SK-N-SH treated with all-trans-retinoic acid at 6 μM for 48 hours (cell line): ENCODE measurements around the gene ICAM3.

Experiments used
- ATAC-seq: fragments of 200-7000 bp; cut with Tn5 transposase; 3 replicates; pipeline ENCODE4 v1.9.1; 2020; ENCODE audit warnings: mild to moderate bottlenecking, moderate library complexity
- ARNTL ChIP-seq: fragments of 450-650 bp; formaldehyde crosslinking; IDR thresholded peaks from 2 replicates; pipeline ENCODE4 v1.5.0; 2020; ENCODE audit warnings: low read depth, mild to moderate bottlenecking, moderate library complexity, borderline replicate concordance
- BACH2 ChIP-seq: fragments of 250-450 bp; sonication (Bioruptor Pico); IDR thresholded peaks from 2 replicates; pipeline ENCODE4 v1.9.0; 2021; ENCODE audit warnings: mild to moderate bottlenecking, borderline replicate concordance
- CSDC2 ChIP-seq: fragments of 250-450 bp; sonication (Bioruptor Pico); IDR thresholded peaks from 2 replicates; pipeline ENCODE4 v1.5.0; 2020; ENCODE audit warnings: mild to moderate bottlenecking, moderate library complexity
- ESRRG ChIP-seq: fragments of 250-450 bp; sonication (Bioruptor Pico); IDR thresholded peaks from 2 replicates; pipeline ENCODE4 v1.6.1; 2021; ENCODE audit warnings: mild to moderate bottlenecking
- GLIS3 ChIP-seq: fragments of 250-450 bp; sonication (Bioruptor Pico); IDR thresholded peaks from 2 replicates; pipeline ENCODE4 v1.5.0; 2020; ENCODE audit warnings: mild to moderate bottlenecking, moderate library complexity
- OSR1 ChIP-seq: fragments of 250-450 bp; sonication (Bioruptor Pico); IDR thresholded peaks from 2 replicates; pipeline ENCODE4 v1.8.0; 2022; ENCODE audit warnings: moderate library complexity, mild to moderate bottlenecking, inconsistent platforms
- PPARA ChIP-seq: fragments of 250-450 bp; sonication (Bioruptor Pico); IDR thresholded peaks from 2 replicates; pipeline ENCODE4 v1.5.0; 2020; ENCODE audit warnings: mild to moderate bottlenecking, borderline replicate concordance
- RARB ChIP-seq: fragments of 250-450 bp; sonication (Bioruptor Pico); IDR thresholded peaks from 2 replicates; pipeline ENCODE4 v1.8.0; 2021; ENCODE audit warnings: mild to moderate bottlenecking, moderate library complexity
- SNAI2 ChIP-seq: fragments of 250-450 bp; sonication (Bioruptor Pico); IDR thresholded peaks from 2 replicates; pipeline ENCODE4 v1.5.0; 2020; ENCODE audit warnings: mild to moderate bottlenecking, moderate library complexity
- TOX ChIP-seq: fragments of 250-450 bp; sonication (Bioruptor Pico); IDR thresholded peaks from 2 replicates; pipeline ENCODE4 v1.8.0; 2021; ENCODE audit warnings: mild to moderate bottlenecking, moderate library complexity, borderline replicate concordance
- ZC3H10 ChIP-seq: fragments of 250-450 bp; sonication (Bioruptor Pico); IDR thresholded peaks from 2 replicates; pipeline ENCODE4 v1.5.1; 2021; ENCODE audit warnings: mild to moderate bottlenecking, moderate library complexity
- ZFP3 ChIP-seq: fragments of 250-450 bp; sonication (Bioruptor Pico); IDR thresholded peaks from 2 replicates; pipeline ENCODE4 v1.5.0; 2020; ENCODE audit warnings: mild to moderate bottlenecking, moderate library complexity
- ZFP30 ChIP-seq: fragments of 450-650 bp; formaldehyde crosslinking; IDR thresholded peaks from 2 replicates; pipeline ENCODE4 v1.5.0; 2022; ENCODE audit warnings: mild to moderate bottlenecking, moderate library complexity
- ZNF565 ChIP-seq: fragments of 450-650 bp; formaldehyde crosslinking; conservative IDR thresholded peaks from 2 replicates; pipeline ENCODE4 v1.5.0; 2020; ENCODE audit warnings: low read depth, mild to moderate bottlenecking, moderate library complexity
- TF ChIP-seq, protein P1 (sequence below): fragments of 250-450 bp; sonication (Bioruptor Pico); IDR thresholded peaks from 2 replicates; pipeline ENCODE4 v1.8.0; 2020; ENCODE audit warnings: mild to moderate bottlenecking, moderate library complexity, borderline replicate concordance
- TF ChIP-seq, protein P2 (sequence below): fragments of 250-450 bp; sonication (Bioruptor Pico); IDR thresholded peaks from 2 replicates; pipeline ENCODE4 v1.5.1; 2020; ENCODE audit warnings: low read depth, mild to moderate bottlenecking, moderate library complexity
- TF ChIP-seq, protein P3 (sequence below): fragments of 250-450 bp; sonication (Bioruptor Pico); IDR thresholded peaks from 2 replicates; pipeline ENCODE4 v1.5.1; 2021; ENCODE audit warnings: mild to moderate bottlenecking, moderate library complexity
- TF ChIP-seq, protein P4 (sequence below): fragments of 250-450 bp; sonication (Bioruptor Pico); IDR thresholded peaks from 2 replicates; pipeline ENCODE4 v1.8.0; 2021; ENCODE audit warnings: low read depth, mild to moderate bottlenecking, moderate library complexity, borderline replicate concordance

ICAM3 gene

DNA sequence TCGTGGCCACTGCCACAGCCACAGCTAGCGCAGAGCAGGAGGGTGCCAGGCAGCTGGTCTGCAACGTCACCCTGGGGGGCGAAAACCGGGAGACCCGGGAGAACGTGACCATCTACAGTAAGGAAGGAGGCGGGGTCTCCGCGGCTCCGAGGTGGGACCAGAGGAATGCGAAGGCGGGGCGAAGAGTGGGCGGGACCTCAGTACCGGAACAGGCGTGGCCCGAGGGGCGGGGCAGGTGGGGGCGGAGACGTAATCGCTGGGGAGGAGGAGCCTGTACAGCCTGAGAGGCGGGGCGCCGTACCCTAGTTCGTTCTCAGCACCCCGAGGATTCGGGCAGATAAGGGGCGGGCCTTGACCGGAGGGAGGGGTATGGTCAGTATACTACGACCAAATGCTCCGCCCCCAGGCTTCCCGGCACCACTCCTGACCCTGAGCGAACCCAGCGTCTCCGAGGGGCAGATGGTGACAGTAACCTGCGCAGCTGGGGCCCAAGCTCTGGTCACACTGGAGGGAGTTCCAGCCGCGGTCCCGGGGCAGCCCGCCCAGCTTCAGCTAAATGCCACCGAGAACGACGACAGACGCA, 47.1 kb downstream of the ICAM3 start (continued):
- TF ChIP-seq TOX (CRISPR knock-in tag): no peak
- TF ChIP-seq, all 23 proteins: peak for 0

DNA sequence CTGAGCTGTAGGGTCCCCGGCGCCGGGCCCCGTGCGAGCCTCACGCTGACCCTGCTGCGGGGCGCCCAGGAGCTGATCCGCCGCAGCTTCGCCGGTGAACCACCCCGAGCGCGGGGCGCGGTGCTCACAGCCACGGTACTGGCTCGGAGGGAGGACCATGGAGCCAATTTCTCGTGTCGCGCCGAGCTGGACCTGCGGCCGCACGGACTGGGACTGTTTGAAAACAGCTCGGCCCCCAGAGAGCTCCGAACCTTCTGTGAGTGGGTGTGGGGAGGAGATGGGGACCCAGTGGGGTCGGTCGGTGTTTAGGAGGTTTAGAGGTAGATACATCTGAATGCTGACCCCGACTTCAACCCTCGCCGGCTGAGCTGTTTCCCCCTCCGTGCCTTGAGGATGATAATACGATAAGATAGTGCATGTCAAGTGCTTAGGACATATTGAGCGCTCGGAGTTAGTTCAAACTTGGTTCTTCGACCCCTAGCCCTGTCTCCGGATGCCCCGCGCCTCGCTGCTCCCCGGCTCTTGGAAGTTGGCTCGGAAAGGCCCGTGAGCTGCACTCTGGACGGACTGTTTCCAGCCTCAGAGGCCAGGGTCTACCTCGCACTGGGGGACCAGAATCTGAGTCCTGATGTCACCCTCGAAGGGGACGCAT, 47.7 kb downstream of the ICAM3 start:
- no peak for TF ChIP-seq ZC3H10 (CRISPR knock-in tag)
- TF ChIP-seq TOX (CRISPR knock-in tag): no peak
- TF ChIP-seq CSDC2 (CRISPR knock-in tag): no peak
- TF ChIP-seq, protein P1, sequence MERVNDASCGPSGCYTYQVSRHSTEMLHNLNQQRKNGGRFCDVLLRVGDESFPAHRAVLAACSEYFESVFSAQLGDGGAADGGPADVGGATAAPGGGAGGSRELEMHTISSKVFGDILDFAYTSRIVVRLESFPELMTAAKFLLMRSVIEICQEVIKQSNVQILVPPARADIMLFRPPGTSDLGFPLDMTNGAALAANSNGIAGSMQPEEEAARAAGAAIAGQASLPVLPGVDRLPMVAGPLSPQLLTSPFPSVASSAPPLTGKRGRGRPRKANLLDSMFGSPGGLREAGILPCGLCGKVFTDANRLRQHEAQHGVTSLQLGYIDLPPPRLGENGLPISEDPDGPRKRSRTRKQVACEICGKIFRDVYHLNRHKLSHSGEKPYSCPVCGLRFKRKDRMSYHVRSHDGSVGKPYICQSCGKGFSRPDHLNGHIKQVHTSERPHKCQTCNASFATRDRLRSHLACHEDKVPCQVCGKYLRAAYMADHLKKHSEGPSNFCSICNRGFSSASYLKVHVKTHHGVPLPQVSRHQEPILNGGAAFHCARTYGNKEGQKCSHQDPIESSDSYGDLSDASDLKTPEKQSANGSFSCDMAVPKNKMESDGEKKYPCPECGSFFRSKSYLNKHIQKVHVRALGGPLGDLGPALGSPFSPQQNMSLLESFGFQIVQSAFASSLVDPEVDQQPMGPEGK (CRISPR knock-in tag): no peak
- TF ChIP-seq GLIS3 (CRISPR knock-in tag): no peak
- TF ChIP-seq ESRRG: no peak
- no peak for TF ChIP-seq PPARA
- no peak for TF ChIP-seq RARB (CRISPR knock-in tag)
- no peak for TF ChIP-seq OSR1
- TF ChIP-seq BACH2 (CRISPR knock-in tag): no peak
- TF ChIP-seq, protein P2, sequence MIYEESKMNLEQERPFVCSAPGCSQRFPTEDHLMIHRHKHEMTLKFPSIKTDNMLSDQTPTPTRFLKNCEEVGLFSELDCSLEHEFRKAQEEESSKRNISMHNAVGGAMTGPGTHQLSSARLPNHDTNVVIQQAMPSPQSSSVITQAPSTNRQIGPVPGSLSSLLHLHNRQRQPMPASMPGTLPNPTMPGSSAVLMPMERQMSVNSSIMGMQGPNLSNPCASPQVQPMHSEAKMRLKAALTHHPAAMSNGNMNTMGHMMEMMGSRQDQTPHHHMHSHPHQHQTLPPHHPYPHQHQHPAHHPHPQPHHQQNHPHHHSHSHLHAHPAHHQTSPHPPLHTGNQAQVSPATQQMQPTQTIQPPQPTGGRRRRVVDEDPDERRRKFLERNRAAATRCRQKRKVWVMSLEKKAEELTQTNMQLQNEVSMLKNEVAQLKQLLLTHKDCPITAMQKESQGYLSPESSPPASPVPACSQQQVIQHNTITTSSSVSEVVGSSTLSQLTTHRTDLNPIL (CRISPR knock-in tag): no peak
- TF ChIP-seq ZNF565 (CRISPR knock-in tag): no peak
- TF ChIP-seq SNAI2 (CRISPR knock-in tag): no peak
- no peak for TF ChIP-seq ZFP3 (CRISPR knock-in tag)
- TF ChIP-seq, protein P3, sequence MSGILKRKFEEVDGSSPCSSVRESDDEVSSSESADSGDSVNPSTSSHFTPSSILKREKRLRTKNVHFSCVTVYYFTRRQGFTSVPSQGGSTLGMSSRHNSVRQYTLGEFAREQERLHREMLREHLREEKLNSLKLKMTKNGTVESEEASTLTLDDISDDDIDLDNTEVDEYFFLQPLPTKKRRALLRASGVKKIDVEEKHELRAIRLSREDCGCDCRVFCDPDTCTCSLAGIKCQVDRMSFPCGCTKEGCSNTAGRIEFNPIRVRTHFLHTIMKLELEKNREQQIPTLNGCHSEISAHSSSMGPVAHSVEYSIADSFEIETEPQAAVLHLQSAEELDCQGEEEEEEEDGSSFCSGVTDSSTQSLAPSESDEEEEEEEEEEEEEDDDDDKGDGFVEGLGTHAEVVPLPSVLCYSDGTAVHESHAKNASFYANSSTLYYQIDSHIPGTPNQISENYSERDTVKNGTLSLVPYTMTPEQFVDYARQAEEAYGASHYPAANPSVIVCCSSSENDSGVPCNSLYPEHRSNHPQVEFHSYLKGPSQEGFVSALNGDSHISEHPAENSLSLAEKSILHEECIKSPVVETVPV (CRISPR knock-in tag): no peak
- TF ChIP-seq ZFP30 (CRISPR knock-in tag): no peak
- TF ChIP-seq ARNTL: no peak
- TF ChIP-seq, protein P4, sequence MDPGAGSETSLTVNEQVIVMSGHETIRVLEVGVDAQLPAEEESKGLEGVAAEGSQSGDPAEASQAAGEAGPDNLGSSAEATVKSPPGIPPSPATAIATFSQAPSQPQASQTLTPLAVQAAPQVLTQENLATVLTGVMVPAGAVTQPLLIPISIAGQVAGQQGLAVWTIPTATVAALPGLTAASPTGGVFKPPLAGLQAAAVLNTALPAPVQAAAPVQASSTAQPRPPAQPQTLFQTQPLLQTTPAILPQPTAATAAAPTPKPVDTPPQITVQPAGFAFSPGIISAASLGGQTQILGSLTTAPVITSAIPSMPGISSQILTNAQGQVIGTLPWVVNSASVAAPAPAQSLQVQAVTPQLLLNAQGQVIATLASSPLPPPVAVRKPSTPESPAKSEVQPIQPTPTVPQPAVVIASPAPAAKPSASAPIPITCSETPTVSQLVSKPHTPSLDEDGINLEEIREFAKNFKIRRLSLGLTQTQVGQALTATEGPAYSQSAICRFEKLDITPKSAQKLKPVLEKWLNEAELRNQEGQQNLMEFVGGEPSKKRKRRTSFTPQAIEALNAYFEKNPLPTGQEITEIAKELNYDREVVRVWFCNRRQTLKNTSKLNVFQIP: no peak
- ATAC-seq: peak; percentile 19

DNA sequence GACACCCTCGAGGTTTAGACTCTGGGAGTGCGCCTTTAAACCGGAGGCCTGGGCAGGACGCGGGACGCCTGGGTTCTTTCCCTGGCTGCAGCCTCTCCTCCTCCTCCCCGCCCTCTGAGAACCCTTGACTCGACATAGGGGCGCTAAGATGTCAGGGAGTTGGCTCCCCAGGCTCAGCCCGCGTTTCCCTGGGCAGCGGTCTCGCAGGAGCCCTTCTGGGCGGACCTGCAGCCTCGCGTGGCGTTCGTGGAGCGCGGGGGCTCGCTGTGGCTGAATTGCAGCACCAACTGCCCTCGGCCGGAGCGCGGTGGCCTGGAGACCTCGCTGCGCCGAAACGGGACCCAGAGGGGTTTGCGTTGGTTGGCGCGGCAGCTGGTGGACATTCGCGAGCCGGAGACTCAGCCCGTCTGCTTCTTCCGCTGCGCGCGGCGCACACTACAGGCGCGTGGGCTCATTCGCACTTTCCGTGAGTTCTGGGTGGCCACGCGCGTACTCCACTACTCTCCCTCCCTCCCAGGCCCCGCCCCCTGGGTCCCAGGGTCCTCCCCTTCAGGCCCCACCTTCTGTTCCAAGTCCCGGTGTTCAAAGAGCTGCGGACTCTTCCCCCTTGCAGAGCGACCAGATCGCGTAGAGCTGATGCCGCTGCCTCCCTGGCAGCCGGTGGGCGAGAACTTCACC, 48.4 kb downstream of the ICAM3 start:
- peak; percentile 40 for ATAC-seq
- TF ChIP-seq, protein P1 (CRISPR knock-in tag): no peak
- TF ChIP-seq RARB (CRISPR knock-in tag) (no peak), ARNTL (no peak), SNAI2 (CRISPR knock-in tag) (no peak), TOX (CRISPR knock-in tag) (no peak), PPARA (no peak)
- TF ChIP-seq, protein P2 (CRISPR knock-in tag): no peak
